Measurements from ENCODE around the gene ZBTB20.

- no peak for TF ChIP-seq CTCF (IDR thresholded peaks at IDR 0.05)
- TF ChIP-seq EP300 (IDR thresholded peaks at IDR 0.05): no peak
- TF ChIP-seq POLR2A (IDR thresholded peaks at IDR 0.05): no peak
These were observed 699.1 kb downstream of the ZBTB20 start for GRCh38 chr3:114447950-114448479.

Measured in stomach (tissue), 4 donors.